GM18519 (cell line): ENCODE results near the gene SOX14.

ENCODE experiments used
- ATAC-seq: cut with Tn5 transposase; IDR thresholded peaks from one replicate; pipeline ENCODE4 v1.9.1; 2021; ENCODE audit warnings: mild to moderate bottlenecking, moderate library complexity; ENCODE audit not compliant: unreplicated experiment, low FRiP score

The SOX14 gene

GRCh38 chr3:137767538-137768360 is 3.6 kb downstream of the SOX14 start:
- no peak for ATAC-seq

- ATAC-seq = no peak
Observed at GRCh38 chr3:137768361-137769321, 4.5 kb downstream of the SOX14 start.

- ATAC-seq = no peak
Observed at GRCh38 chr3:137769322-137770065, 5.4 kb downstream of the SOX14 start.

DNA sequence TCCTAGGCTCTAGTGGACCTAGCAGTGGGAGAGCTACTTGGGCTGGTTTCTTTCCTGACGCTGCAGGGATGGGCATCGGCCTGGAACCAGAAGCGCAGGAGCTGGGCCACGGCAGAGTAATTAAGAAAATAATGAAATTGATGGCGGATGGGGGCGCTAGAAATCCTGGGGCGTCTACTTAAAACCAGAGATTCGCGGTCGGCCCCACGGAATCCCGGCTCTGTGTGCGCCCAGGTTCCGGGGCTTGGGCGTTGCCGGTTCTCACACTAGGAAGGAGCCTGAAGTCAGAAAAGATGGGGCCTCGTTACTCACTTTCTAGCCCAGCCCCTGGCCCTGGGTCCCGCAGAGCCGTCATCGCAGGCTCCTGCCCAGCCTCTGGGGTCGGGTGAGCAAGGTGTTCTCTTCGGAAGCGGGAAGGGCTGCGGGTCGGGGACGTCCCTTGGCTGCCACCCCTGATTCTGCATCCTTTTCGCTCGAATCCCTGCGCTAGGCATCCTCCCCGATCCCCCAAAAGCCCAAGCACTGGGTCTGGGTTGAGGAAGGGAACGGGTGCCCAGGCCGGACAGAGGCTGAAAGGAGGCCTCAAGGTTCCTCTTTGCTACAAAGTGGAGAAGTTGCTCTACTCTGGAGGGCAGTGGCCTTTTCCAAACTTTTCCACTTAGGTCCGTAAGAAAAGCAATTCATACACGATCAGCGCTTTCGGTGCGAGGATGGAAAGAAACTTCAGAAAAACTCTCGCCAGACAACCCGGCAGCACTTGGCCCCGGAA is 6.1 kb downstream of the SOX14 start:
- no peak for ATAC-seq

- no peak for ATAC-seq
Observed at GRCh38 chr3:137770835-137771399, 6.8 kb downstream of the SOX14 start.

DNA sequence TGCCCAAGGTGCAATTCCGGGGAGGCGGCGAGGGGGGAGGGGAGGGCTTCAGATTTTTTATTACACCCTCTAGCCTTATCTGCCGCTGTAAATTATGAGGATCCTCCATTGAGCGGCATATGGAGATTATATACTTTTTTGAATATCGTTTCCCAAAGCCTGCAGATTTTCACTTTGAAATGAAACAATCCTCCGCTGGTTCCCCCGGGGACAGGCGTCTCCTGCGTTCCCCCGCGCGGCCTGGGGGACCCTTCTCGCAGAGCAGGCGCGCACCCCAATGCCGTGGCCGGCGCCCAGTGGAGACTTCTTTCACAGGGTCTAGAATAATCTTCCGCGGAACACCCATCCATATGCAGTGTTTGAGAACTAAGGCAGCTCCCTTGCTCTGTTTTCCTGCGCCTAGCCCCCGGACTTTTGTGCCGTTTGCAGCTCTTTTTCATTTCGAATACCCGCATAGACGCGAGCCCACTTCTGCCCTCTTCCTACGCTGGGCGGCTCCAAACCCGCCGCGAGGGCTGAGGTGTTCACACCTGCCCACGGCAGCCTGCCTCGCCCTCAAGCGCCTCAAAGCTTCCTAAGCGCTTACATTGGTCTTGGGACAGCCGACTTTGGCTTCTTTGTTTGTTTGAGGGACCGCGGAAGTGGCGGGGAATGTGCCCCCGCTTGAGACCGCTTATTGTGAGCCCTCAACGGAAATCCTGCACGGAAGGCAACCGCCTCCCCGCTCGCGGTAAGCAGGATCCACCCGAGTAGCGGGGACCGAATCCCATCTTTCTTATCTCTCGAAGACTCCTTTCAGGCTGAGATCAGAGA is 7.5 kb downstream of the SOX14 start:
- no peak for ATAC-seq

- ATAC-seq = no peak
Observed at GRCh38 chr3:137772214-137772955, 8.3 kb downstream of the SOX14 start.

GRCh38 chr3:137778941-137779340 is 14.8 kb downstream of the SOX14 start:
- no peak for ATAC-seq

DNA sequence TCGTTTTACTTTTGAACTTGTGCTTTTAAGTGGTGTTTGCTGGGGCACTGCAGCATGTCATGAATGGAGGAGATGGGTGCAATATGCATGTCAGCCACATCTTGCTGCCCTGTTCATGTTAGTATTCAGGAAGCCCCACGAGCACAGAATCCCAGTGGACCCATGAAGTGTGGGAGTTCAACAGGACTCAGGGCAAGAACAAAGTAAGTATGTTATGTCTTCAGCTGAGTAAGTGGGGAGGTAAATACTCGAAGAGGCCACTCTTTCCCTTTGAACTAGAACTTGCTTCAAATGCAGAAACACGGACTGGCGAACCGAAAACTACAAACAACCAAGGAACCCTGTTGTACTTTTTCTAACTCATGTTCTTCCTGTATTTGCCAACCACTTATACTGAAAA is 23.4 kb downstream of the SOX14 start:
- no peak for ATAC-seq

- ATAC-seq = no peak
Observed at GRCh38 chr3:137789236-137789635, 25.1 kb downstream of the SOX14 start.

DNA sequence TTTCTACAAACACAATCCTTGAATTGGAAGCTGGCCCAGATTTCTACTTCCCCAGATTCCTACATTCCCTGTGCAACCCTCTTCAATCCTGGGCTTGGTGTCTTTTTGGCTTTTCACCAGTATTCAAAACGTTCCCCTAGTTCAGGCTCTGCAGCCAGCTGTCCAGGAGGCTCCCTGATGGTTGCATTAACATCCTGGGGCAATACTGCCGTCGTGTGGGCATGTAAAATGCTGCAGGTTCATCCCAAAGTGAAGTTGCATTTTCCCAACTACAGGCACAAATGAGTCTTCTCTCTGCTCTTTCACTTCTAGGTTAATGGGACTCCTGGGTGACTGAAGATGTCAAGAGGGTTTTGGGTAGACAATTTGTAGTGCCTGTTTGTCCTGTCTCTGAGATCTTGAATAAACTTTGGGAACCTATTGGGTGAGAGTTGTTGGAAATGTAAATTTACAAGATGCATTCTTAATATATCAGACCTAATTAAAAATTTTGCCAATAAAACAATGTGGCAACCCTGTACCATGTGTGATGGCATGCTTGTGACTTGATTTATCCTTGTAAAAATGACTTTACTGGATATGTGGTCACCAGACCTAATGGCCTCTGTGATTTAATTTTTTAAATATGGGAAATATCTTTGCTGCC is 28.6 kb downstream of the SOX14 start:
- no peak for ATAC-seq

DNA sequence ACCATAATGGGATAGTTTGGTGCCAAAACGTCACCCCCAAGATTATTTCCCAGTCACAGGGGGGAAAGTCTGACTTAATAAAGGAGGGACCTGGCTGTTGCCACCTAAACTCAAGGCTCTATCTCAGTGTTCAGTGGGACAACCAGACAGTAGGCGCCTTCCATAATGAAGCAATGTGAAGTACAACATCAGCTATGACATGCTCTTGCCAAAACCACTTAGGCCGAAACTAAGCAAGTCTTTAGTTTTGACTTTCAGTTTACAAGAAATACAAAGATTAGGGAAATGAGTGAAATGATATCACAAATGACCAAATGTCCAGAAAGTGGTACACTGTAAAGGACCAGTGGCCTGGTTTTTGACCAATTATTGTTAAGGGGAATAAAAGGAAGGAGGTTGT is 32.9 kb downstream of the SOX14 start:
- ATAC-seq = no peak

- ATAC-seq = no peak
Observed at GRCh38 chr3:137803215-137803614, 39.1 kb downstream of the SOX14 start.

DNA sequence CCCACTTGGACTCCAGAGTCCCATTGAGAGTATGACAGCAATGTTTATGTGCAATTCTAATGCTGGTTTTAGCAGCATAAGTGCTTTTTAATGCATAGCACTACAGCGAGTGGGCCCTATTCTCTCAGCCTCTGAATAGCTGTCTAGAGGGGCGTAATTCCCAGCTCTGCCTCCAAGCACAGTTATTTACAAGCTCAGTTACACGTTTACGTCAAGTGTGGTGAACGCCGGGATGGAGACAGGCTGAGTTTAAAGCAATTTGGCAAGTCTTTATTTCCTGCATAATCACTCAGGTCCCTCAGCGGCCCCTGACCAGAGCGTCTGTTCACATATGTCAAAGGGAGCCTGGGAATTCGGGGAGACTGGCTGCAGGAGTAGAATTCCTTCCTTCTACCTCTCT is 43.9 kb downstream of the SOX14 start:
- ATAC-seq = no peak

DNA sequence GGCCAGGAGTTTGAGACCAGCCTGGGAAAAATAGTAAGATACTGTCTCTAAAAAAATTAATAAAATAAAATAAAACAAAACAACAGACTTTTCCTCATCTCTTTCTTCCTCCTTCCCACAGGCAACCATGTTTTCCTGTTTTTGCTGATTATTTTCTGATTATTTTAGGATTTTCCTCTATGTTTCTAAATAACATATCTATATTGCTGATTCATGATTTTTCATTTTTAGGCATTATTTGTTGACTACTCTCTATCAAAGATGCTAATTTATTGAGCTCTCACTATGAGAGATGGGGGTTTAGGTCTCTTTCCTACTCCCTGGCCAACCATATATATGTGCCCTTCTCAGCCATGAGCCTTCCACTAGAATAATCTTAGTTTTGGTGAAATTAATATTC is 45.4 kb downstream of the SOX14 start:
- no peak for ATAC-seq

DNA sequence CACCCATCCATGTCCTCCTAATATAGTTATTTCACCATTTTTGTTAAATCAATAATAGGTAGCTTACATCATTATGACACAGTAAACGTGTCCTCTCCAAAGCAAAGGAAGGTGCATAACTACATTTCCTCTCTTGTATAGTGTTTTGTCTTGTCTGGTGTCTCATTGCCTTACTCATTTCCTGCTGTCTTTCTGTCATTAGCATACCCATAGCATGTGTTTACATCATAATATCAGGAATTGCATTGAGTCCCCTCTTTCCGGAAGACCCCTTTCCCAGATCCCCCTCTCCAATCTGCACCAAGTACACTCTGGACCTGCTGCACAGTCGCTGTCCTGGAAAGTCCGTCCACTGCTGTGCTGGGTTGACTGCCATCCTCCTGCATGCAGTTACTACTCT is 47.9 kb downstream of the SOX14 start:
- no peak for ATAC-seq

DNA sequence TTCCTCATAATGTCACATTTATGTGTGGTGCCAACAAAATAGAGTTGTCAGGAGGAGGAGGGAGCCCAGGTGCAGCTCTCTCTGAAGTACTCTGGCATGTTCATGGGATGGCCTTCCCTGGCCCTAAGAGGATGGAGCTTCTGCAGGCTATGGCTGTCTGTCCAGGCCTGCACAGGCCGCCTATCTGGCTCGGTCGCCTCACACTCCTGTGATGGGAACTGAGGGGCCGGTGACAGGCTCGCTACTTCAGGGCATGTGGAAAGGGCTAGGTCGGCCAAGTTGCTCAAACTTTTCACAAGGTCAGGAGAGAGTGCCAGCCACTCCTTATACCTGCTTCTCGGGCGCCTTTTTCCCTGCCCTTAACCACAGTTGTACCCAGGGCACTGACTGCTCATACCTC is 51.1 kb downstream of the SOX14 start:
- no peak for ATAC-seq
